Fibroblast of villous mesenchyme (primary cell): ENCODE measurements around the gene ZFP36L2. TPM values are rescaled to one million over a fixed set of nuclear protein-coding genes. Genes with fewer than 3 reads are reported as not detected.
A peak's percentile ranks its signal among the peaks of the same experiment; 100 is the strongest.

Experiments
- DNase-seq: peaks from one replicate; pipeline ENCODE4 v3.0.0-alpha.2; 2010; ENCODE audit warnings: low read depth
- H3K4me3 ChIP-seq: 2 replicates; pipeline ENCODE4 v1.5.1; 2011; ENCODE audit warnings: low read depth, mild to moderate bottlenecking, low read length
- total RNA-seq: library from RNA; depleted of rRNA; stranded (reverse); fragments of >200 nt; gene quantifications from 2 replicates; pipeline ENCODE4 v1.2.3, GENCODE V29; 2012
- TF ChIP-seq, protein P1 (sequence below): IDR thresholded peaks from 2 replicates; pipeline ENCODE4 v1.5.1; 2012; ENCODE audit warnings: low read depth, mild to moderate bottlenecking, low read length; ENCODE audit not compliant: insufficient read depth

ZFP36L2 gene
- total RNA-seq, 1 donor, result 25.9 TPM

GRCh38 chr2:43251171-43251731 is 24.8 kb upstream of the ZFP36L2 start:
- TF ChIP-seq, protein P1, sequence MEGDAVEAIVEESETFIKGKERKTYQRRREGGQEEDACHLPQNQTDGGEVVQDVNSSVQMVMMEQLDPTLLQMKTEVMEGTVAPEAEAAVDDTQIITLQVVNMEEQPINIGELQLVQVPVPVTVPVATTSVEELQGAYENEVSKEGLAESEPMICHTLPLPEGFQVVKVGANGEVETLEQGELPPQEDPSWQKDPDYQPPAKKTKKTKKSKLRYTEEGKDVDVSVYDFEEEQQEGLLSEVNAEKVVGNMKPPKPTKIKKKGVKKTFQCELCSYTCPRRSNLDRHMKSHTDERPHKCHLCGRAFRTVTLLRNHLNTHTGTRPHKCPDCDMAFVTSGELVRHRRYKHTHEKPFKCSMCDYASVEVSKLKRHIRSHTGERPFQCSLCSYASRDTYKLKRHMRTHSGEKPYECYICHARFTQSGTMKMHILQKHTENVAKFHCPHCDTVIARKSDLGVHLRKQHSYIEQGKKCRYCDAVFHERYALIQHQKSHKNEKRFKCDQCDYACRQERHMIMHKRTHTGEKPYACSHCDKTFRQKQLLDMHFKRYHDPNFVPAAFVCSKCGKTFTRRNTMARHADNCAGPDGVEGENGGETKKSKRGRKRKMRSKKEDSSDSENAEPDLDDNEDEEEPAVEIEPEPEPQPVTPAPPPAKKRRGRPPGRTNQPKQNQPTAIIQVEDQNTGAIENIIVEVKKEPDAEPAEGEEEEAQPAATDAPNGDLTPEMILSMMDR, result no peak
- no peak overlapping the region for H3K4me3 ChIP-seq
- DNase-seq, result peak; percentile 83

DNA sequence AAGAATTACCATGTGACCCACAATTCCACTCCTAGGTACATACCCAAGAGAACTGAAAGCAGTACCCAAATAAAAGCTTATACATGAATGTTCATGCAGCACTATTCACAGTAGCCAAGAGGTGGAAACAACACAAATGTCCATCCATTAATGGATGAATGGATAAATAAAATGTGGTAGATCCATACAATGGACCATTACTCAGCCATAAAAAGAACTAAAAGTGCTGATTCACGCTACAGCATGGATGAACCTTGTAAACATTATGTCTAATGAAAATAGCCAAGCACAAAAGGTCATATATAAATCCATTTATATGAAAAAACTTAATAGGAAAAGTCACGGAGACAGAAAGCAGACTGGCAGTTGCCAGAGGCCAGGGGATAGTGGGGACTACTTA is 23.6 kb upstream of the ZFP36L2 start:
- DNase-seq, result no peak
- no peak overlapping the region for H3K4me3 ChIP-seq
- TF ChIP-seq, protein P1, result no peak

DNA sequence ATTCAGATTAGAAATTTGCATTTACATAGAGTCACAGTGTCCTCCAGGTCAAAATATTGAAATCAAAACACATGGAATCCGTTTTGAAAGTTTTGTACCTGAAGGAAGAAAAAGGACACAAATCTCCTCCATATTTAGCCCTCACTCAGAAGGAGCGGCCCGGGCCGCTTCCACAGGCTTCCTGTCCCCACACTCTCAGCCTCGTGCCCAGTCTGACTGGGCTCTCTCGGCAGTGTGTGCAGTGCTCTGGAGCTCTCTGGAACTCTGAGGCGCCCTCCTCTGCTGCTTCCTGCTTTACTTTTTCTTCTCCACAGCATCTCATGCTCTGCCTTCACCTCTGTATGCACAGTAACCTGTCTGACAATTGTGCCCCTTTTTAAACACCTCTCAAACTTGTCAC is 22.2 kb upstream of the ZFP36L2 start:
- TF ChIP-seq, protein P1, result no peak
- no peak overlapping the region for H3K4me3 ChIP-seq
- DNase-seq, result no peak

- DNase-seq, result no peak
- TF ChIP-seq, protein P1, result no peak
- H3K4me3 ChIP-seq, result no peak overlapping the region
Observed at GRCh38 chr2:43246641-43247040, 20.2 kb upstream of the ZFP36L2 start.

GRCh38 chr2:43241558-43241957 is 15.2 kb upstream of the ZFP36L2 start:
- no peak for DNase-seq
- no peak overlapping the region for H3K4me3 ChIP-seq
- TF ChIP-seq, protein P1, result no peak

GRCh38 chr2:43240766-43241150 is 14.4 kb upstream of the ZFP36L2 start:
- TF ChIP-seq, protein P1, result no peak
- no peak for DNase-seq
- H3K4me3 ChIP-seq, result no peak overlapping the region

DNA sequence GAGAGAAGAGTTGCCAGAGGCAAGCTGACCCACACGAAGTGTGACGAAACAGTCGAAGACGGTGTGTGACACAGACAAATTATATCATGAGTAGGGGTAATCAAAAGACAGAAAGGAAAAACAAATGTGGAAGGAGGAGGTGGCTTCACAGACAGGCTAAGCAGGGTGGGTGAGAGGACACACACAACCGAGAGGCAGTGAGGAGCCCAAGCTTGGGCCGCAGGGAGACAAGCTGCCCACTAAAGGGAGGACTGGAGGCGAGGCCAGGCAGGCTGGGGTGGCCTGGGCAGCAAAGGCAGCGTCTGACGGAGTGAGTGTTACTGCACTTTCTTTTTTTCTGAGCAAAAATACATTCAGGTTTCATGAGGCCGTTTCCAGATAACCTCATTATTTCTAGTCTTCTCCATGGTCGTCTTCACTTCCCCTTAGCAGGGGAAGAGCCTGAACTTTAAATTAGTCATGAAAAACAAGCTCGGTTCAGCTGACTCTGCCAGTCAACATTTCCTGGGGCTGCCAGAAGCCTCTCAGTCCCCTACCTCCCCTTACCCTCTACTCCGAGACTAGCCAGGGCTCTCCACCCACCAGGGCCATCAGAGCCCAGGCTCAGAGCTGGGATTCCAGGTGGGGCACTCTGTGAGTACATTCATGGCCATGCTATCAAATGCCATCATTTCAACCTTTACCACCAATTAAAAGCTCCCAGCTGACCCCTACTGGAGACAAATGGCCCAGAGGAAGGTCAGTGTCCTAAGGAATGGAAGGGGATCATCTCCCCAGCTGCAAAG is 13.8 kb upstream of the ZFP36L2 start:
- no peak for DNase-seq
- TF ChIP-seq, protein P1, result no peak
- H3K4me3 ChIP-seq, result no peak overlapping the region
